GM18498 (cell line): Measurements from ENCODE around the gene IL24.
"Not testable (repeated sequence)": the region's sequence is repeated elsewhere in the genome, so short reads cannot be mapped to it uniquely, and the experiment has no call there.

Source experiments
- ATAC-seq: cut with Tn5 transposase; IDR thresholded peaks from one replicate; pipeline ENCODE4 v1.9.1; 2021; ENCODE audit warnings: mild to moderate bottlenecking, moderate library complexity; ENCODE audit not compliant: unreplicated experiment

Gene IL24, protein sequence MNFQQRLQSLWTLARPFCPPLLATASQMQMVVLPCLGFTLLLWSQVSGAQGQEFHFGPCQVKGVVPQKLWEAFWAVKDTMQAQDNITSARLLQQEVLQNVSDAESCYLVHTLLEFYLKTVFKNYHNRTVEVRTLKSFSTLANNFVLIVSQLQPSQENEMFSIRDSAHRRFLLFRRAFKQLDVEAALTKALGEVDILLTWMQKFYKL

DNA sequence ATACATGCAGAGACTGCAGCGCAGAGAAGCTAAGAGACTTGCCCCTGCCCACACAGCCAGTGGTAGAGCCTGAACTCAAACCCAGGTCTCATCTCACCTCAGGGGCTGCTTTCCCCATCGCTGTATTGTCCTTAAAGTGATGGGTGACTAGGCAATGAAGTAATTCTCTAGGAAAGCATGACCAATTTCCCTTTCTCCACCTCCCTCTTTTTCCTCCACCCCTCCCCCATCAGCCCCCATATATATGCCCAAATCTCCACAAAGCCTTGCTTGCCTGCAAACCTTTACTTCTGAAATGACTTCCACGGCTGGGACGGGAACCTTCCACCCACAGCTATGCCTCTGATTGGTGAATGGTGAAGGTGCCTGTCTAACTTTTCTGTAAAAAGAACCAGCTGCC lies at the start of gene IL24:
IL24 (plus strand) TSS at position 269 of the 400 bp plus-strand sequence. CDS start 390 bp downstream, outside the sequence.
- ATAC-seq = no peak

DNA sequence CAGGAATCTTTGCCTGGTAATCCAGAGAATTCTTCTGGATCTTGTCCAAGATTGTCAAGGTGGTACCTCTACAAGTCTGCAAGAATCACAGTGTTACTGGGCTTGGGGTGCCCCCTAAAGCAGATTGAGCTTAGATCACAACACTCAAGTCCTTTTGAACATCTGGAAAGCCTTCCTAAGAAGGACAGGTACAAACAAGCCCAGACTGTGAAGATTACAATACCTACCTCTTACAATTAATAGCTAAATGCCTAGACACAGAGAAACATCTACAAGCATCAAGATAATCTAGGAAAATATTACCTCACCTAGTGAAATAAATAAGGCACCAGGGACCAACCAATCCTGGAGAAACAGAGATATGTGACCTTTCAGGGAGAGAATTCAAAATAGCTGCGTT lies 49.3 kb upstream of the IL24 start:
- ATAC-seq = no peak

DNA sequence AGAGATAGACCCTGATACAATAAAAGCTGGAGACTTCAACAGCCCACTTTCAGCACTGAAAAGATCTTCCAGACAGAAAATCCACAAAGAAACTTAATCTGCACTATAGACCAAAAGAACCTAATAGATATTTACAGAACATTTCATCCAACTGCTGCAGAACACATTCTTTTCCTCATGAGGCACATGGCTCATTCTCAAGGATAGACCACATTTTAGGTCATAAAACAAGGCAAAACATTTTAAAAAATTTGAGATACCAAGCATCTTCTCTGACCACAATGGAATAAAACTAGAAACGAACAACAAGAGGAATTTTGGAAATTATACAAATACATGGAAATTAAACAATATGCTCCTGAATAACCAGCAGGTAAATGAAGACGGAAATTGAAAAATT lies 46.8 kb upstream of the IL24 start:
- no peak for ATAC-seq

DNA sequence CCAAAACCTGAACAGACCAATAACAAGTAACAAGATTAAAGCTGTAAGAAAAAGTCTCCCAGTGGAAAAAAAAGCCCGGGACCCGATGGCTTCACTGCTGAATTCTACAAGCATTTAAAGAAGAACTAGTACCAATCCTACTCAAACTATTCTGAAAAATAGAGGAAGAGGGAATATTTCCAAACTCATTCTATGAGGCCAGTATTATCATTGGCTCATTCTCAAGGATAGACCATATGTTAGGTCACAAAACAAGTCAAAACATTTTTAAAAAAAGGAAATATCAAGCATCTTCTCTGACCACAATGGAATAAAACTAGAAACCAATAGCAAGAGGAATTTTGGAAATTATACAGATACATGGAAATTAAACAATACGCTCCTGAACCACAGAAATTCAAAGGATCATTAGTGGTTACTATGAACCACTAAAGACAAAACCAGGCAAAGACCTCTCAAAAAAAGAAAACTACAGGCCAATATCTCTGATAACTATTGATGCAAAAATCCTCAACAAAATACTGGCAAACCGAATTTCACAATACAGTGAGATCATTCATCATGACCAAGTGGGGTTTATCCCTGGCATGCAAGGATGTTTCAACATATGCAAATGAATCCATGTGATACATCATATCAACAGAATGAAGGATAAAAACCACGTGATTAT lies 45.8 kb upstream of the IL24 start:
- ATAC-seq = no peak

DNA sequence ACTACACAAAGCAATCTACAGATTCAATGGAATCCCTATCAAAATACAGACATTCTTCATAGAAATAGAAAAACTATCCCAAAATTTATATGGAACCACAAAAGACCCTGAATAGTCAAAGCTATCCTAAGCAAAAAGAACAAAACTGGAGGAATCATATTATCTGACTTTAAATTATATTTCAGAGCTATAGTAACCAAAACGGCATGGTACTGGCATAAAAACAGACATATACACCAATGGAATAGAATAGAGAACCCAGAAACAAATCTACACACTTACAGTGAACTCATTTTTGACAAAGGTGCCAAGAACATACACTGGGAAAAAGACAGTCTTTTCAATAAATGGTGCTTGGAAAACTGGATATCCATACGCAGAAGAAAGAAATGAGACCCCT lies 44.6 kb upstream of the IL24 start:
- not testable (repeated sequence) for ATAC-seq

DNA sequence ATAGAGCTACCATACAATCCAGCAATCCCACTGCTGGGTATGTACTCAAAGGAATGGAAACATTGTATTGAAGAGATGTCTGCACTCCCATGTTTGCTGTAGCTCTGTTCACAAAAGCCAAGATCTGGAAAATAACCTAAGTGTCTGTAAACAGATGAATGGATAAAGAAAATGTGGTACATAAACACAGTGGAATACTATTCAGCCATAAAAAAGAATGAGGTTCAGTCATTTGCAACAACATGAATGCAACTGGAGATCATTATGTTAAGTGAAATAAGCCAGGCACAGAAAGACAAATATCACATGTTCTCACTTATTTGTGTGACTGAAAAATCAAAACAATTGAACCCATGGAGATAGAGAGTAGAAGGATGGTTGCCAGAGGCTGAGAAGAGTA lies 43.5 kb upstream of the IL24 start:
- not testable (repeated sequence) for ATAC-seq

DNA sequence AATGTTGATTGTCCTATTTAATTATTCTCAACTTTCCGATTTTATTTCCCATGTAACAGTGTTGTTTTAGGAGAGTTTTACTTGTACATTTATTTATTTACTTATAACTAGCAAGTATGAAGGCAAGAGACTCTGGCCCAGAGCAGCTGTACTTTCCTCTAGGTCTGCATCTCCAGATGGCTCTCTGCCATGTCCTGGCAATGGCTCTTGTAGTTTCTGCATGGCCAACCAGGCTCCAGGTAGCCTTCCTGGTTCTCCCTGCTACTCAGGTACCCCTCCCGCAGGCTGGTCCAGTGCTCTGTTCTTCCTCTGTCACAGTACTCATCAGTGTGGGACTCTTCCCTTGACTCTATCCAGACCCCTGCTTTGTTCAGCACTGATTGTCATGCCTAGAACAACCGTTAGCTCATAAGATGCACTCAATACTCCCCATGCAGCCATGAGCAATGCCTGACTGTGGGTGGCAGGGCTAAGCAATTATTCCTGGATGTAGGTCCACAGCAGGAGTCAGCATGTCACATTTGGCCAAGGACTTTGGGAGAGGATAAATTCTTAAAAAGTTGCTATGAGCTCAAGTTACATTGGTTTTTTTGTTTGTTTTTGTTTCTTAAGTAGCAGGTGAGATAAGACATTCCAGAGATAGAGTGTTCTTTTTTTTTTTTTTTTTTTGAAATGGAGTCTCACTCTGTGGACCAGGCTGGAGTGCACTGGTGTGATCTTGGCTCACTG lies 42.7 kb upstream of the IL24 start:
- ATAC-seq = no peak

DNA sequence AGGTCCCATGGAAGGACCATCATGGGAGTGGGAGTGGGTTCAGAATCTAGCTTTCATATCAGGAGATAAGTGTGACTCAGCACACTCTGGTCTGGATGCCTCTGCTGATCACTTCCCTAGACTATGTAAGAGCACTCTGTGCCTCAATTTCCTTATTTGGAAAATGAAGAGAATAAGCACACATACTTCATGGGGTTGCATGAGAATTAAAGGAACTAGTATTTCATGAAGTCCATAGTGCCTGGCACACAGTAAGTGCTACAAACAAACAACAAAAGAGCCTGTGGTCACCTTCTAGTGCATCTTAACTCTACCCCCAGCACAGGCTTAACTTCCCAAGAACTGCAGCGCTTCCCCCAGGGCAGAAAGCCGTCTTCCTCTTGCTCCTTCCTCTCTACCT lies 41.4 kb upstream of the IL24 start:
- no peak for ATAC-seq

DNA sequence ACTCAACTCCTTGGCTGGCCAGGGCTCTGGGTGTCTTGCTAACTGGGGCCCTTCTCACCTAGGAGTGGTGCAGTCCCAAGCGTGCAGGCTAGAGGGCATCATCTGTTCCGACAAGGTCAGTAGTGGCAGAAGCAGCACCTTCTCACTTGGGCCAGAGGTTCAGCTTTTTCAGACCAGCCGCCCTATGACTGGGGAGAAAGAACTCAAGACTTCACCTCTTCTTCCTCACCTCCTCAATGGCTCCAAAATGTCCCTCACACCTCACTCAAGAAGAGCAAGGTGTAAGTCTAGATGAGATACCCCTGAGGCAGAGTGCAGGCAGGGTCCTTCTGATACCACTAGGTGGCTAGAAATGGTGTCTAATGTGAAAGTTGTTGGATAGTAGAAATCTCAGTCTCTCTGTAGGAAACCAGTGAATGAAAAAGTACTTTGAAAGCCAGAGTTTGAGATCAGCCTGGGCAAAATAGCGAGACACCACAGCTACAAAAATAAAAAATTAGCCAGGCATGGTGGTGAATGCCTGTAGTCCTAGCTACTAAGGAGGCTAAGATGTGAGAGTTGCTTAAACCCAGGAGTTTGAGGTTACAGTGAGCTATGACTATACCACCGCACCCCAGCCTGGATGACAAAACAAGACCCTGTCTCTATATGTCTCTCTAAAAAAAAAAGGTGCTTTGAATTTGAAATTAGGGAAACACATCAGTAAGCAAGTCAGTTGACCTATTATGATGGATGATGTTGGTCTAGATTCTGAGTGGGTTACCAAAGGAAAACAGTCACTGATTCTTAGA lies 40.4 kb upstream of the IL24 start:
- ATAC-seq = no peak

DNA sequence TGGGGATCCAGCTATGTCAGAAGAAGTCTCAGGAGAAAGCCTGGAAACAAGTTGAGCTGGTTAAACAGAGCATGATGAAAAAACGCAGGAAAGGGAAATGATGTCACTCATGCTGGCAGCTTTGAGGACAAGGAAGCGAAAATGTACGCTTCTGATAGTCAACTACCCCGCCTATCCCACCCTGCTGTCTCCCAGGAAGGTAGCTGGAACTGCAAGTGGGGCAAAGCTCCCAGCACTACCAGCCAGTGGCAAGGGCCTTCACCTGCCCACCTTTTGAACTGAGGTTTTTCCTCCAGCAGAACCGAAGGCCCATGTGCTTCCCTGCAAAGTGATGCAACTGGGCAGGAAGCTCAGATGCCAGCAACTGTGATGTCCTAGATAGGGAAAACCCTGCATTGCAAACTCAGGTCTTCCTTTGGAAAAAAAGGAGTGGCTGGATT lies 38.1 kb upstream of the IL24 start:
- no peak for ATAC-seq

DNA sequence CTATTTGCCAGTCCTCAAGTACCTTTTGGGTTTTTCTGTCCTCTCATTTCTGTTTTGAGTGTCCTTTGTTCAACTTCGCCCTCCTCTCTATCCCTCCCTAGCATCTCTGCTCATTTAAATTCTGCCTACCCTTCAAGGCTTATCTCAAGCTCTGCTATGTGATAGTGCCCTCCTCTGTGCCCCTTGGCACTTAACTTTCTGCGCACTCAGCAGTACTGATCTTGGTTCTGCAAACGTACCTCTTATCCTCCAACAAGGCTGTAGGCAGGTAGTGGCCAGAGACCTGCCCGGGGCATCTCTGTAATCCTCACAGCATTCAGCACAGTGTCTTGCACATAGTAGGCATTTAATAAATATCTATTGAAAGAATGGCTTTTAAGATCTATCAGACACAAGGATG lies 37.1 kb upstream of the IL24 start:
- ATAC-seq = no peak

DNA sequence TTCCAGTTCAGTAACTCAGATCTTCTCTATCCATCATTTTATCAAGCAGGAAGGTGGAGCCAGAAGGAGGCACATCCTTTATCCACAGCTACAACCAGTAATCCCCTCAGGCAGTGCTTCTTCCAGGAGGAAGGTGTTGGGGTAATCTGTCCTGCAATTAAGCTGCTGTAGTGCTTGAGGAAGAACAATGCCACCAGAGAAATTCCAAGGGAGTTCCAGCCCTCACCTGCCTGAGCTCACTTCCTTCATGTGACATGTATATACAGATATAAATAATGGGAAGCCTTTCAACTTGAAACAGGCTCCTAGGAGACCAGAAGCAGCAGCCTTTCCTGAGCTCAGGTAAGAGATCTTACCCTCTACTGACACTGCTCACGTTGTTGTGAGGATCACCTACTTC lies 34.0 kb upstream of the IL24 start:
- ATAC-seq = no peak

DNA sequence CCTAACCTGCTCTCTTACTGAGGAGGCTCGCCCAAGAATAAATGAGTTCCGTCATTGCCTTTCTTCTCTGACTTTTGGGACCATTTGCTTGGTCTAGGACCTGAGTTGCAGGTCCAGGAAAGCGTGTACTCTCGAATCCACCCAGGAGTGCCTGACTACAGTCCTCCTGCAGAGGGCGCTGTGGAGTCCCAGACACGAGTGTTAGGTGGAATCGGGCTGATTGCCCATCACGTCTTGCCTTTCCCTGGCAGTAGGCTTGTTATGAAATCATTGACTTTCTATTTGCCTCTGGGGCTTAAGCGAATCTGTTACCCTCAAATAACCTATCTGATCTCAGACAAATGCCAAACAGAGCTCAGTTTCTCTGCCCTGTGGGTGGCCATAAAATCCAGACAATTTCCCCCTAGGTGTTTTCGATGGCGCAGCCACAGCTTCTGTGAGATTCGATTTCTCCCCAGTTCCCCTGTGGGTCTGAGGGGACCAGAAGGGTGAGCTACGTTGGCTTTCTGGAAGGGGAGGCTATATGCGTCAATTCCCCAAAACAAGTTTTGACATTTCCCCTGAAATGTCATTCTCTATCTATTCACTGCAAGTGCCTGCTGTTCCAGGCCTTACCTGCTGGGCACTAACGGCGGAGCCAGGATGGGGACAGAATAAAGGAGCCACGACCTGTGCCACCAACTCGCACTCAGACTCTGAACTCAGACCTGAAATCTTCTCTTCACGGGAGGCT lies 32.1 kb upstream of the IL24 start, which contains the start of gene IL20:
IL20 (plus strand) TSS at position 685 of the 733 bp plus-strand sequence. CDS start 230 bp downstream, outside the sequence.
- ATAC-seq = no peak

DNA sequence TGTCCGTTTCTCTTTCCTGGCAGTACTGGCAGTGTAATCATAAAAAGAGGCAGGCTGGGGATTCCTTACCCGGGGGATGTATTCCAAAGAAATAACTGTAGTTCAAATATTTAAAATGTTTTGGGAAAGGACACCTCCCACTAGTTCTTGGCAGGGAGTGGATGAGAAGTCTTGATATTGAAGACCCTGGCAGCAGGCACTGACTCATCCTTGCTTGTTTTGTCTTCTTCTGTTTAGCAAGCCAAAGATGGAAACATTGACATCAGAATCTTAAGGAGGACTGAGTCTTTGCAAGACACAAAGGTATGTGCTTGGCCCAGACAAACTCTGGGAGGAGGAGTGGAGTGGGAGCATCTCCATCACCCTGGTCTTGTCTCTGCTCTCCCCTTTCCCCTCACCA lies 31.2 kb upstream of the IL24 start:
- no peak for ATAC-seq

DNA sequence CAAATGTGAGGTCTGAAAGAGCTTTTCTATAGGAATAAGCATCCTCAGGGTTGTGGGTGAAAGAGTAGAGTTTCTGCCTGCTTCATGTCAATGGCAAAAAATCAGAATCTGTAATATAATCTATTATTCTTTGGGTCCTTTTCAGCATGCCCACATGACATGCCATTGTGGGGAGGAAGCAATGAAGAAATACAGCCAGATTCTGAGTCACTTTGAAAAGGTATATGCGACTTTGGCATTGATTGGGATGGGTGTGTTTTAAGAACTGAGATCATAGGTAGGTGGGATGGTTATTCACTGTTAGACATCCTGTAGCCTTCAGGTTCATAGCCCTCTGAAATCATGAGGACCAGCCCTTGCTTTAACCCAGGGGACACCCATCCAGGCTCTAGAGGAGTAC lies 30.0 kb upstream of the IL24 start:
- no peak for ATAC-seq

DNA sequence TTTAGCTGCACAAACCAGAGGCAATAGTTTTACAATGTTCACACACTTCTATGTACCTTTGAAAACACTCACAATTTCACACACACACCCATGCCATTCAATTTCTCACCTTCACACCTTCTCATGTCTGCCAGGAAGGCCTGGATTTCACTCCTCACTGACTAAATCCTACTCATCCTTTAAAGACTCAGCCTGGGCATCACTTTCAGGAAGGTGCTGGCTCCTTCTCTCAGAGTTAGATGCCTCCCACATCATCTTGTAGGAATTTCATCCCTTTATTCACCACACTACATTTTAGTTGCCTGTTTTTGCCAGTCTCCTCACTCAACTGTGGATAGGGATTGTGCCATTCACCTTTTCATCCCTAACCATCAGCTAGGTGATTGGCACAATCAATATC lies 29.5 kb upstream of the IL24 start:
- ATAC-seq = no peak

DNA sequence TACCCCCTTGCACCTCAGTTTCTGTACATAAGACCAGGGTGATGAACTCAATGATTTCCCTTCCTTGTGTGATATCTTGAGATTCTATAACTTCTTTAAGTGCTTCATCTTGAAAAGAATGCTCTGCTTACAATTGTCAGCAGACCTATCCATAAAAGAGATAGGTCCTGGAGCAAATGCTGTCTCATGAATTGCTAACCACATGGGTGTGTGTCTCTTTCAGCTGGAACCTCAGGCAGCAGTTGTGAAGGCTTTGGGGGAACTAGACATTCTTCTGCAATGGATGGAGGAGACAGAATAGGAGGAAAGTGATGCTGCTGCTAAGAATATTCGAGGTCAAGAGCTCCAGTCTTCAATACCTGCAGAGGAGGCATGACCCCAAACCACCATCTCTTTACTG lies 29.0 kb upstream of the IL24 start:
- ATAC-seq = no peak

DNA sequence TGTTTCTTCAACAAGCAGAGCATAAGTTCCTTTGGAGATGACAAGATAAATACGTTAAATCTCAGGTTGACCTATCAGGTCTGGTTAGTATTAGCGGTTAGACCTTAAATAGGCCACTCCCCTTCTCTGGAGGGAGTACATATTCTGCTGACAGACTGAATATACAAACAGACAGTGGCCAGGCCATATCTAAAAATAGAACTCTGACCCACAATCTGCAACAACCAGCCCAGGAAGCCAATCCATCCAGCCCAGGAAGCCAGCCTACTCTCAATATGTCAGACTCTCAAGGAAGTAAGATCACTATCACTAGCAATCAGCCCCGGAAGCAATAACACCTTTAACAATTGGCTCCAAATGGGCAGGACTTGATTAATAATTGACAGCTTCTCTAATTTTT lies 25.1 kb upstream of the IL24 start:
- no peak for ATAC-seq

DNA sequence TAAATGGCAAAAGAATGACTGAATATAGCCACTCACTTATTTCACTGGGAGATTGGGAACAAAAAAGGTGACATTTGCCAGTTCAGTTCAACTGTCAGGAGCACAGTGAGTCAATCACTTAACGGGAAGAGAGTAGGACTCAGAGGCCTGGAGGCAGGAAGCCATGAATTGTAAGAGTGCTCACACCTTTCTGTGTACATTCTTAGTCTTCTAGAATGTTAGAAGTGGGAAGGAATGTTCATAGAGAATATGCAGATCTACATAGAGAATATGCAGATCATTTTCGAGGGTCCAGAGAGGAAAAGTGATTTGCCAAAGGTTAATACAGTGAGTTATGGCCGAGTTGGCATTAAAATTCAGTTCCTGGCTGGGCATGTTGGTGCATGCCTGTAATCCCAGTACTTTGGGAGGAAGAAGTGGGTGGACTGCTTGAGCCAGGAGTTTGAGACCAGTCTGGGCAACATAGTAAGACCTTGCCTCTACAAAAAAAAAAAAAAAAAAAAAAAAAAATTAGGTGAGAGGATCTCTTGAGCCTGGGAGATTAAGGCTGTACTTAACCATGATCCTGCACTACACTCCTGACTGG lies 23.5 kb upstream of the IL24 start:
- ATAC-seq = no peak

DNA sequence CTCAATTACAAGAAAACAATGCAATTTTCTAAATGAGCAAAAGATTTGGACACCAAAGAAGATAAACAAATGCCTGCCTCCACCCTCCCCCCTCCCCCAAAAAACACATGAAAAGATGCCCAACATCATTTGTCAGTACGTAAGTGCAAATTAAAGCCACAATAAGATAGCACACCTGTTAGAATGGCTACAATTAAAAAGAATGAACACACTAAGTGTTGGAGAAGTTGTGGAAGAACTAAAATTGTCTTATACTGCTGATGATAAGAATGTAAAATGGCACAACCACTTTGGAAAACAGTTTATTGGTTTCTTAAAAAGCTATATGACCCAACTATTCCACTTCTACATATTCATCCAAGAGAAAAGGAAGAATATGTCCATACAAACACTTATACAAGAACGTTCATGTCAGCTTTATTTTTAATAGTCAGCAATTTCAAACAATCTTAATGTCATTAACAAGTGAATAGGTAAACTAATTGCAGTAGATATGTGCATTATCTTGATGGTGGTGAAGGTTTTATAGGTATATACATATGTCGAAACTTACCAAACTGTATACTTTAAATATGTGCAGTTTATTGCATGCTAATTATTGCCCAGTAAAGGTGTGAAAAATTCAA lies 21.4 kb upstream of the IL24 start:
- ATAC-seq = no peak
